HEK293T (cell line): Measurements from ENCODE around the gene DPH6.

Experiments
- BHLHE40 ChIP-seq: fragments of 450-650 bp; IDR thresholded peaks from 2 replicates; pipeline ENCODE4 v1.6.1; 2016; ENCODE audit warnings: mild to moderate bottlenecking, moderate library complexity, borderline replicate concordance
- FOXA1 ChIP-seq: fragments of 450-650 bp; IDR thresholded peaks from 2 replicates; pipeline ENCODE4 v1.6.1; 2016; ENCODE audit warnings: mild to moderate bottlenecking

GRCh38 chr15:35442742-35443141 lies 103.2 kb downstream of the DPH6 start:
- no peak for TF ChIP-seq FOXA1
- TF ChIP-seq BHLHE40, result no peak
